Measurements from ENCODE around the gene PVR.
A peak's percentile ranks its signal among the peaks of the same experiment; 100 is the strongest.
"Not testable (repeated sequence)": the region's sequence is repeated elsewhere in the genome, so short reads cannot be mapped to it uniquely, and the experiment has no call there.

Gene PVR

DNA sequence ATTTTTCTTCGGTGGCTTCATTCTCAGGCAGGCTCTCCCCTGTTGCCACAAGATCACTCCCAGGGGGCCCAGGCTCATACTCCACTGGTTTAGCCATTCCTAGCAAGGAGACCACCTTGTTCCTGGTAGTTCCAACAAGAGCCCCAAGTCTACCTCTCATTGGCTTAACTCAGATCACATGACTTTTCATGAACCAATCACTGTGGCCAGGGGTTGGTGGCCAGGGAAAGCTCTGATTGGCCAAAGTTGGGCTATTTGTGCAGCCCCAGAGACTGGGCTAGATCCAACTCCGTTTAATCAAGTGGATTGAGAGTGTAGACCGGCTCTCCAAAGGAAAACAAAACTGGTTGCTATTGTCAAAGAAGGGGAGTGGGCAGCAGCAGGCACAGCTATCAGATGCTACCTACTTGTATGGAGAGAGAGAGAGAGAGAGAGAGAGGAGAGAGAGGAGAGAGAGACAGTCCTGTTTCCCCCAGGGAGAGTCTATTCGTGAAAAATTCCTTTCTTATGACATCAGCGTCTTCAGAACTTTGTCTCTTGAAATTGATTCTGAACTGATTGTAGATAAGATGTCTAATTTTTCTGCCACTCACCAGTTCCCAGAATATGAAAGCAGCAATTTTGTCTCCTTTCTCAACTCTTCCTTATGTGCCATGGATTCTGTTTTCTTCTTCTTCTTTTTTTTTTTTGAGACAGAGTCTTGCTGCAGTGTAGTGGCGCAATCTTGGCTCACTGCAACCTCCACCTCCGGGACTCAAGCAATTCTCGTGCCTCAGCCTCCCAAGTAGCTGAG is 33.5 kb downstream of the PVR start:
- DNase-seq: no peak

DNA sequence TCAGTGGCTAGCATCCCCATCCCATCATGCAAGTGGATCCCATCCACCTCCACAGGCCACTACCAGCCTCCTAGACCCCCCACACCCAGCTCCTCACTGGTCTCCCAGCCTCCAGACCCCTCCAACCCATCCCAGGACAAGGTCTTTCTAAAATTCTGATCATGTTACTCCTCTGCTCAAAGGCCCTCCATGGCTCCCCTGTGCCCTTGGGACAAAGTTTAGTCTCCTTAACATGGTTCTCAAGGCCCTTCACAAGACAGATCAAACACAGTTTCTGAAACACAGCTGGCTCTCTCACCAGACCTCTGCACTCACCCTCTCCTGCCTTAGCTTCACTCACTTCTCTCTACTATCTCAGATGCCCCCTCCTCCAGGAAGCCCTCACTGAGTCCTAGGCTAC is 36.8 kb downstream of the PVR start:
- no peak for DNase-seq

DNA sequence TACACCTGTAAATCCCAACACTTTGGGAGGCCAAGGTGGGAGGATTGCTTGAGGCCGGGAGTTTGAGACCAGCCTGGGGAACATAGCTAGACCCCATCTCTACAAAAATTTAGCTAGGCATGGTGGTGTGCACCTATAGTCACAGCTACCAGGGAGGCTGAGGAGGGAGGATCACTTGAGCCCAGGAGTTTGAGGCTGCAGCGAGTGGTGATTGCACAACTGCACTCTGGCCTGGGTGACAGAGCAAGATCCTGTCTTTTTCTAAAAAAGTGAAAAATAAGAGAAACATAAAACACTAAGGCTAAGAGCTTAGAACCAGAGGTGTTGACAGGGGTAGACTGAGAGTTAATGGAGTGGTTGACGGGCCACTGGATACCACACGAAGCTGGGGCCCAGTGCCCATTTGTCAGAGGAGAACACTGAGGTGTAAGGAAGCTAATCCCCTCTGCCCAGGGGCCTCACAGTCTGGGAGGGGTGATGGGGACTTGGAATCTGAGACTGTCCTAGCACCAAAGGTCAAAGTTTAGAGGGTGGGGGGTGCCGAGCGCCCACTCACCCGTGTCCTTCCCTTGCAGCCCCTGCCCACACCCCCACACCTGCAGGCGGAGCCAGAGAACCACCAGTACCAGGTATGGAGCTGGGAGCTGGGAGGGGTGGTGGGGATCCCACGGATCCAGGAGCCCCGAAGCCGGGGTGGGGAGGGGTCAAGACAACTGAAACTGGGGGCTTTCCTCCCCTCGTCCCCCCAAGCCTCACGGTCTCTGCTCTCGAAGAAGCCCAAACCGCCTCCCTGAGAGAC is 38.5 kb downstream of the PVR start:
- no peak for DNase-seq

DNA sequence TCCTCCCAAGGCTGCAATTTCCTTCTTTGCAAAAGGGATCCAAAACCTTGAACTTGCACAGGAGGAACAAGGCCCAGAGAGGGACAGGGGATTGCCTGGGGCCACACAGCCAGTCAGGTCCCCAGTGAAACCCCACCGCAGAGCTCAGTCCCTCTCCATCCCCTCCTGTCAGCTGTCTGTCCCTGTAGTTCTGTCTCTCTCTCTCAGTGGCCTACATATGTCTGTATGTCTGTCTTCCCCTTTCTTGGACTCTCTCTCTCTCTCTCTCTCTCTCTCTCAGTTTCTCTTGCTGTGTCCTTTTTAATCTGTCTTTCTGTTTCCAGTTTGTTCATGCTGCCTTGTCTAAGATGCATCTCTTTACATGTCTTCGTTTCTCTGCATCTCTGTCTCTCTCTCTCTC is 39.1 kb downstream of the PVR start:
- DNase-seq: no peak

DNA sequence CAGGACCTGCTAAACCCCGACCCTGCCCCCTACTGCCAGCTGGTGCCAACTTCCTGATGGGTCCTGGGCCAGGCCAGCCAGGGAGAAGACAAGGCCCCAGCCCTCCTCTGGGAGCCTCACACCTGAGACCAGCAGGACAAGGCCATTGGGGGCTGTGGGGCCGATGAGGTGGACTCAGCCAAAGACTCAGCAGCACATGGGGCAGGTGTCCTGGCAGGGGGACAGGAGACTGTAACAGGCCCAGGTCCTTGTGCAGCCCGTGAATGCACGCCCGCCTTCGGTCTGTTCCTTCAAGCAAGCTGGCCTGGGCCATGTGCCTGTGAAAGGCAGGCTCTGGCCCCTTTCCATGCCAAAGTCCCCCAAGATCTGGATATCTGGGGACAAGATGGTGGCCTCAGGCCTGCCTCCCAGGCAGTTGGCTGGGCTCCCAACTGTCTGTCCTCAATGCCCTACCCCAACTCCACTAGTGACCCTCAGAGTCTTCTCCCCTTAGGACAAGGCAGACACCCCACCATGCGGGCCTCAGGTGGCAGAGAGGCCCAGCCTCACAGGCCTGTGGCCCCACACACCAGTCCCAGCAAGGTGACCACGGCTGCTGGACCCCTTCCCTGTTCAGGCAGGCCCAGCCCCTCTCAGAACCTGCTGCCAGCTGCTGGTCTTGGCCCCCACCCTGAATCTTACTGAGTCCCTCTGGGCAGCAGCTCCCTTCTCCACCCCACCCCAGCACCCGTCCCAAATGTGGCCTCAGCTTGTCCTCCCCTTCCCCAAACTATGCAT is 39.9 kb downstream of the PVR start:
- no peak for DNase-seq

DNA sequence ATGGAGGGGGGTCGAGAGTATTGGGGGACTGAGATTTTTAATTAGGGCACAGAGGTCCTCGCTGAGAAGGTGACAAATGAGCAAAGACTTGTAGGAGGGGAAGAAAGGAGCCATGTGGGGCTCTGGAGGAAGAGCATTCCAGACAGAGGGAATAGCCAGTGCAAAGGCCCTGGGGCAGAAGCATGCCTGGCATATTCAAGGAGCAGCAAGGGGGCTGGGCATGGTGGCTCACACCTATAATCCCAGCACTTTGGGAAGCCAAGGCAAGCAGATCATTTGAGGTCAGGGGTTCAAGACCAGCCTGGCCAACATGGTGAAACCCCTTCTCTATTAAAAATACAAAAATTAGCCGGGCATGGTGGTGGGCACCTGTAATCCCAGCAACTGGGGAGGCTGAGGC is 40.7 kb downstream of the PVR start:
- DNase-seq: not testable (repeated sequence)

DNA sequence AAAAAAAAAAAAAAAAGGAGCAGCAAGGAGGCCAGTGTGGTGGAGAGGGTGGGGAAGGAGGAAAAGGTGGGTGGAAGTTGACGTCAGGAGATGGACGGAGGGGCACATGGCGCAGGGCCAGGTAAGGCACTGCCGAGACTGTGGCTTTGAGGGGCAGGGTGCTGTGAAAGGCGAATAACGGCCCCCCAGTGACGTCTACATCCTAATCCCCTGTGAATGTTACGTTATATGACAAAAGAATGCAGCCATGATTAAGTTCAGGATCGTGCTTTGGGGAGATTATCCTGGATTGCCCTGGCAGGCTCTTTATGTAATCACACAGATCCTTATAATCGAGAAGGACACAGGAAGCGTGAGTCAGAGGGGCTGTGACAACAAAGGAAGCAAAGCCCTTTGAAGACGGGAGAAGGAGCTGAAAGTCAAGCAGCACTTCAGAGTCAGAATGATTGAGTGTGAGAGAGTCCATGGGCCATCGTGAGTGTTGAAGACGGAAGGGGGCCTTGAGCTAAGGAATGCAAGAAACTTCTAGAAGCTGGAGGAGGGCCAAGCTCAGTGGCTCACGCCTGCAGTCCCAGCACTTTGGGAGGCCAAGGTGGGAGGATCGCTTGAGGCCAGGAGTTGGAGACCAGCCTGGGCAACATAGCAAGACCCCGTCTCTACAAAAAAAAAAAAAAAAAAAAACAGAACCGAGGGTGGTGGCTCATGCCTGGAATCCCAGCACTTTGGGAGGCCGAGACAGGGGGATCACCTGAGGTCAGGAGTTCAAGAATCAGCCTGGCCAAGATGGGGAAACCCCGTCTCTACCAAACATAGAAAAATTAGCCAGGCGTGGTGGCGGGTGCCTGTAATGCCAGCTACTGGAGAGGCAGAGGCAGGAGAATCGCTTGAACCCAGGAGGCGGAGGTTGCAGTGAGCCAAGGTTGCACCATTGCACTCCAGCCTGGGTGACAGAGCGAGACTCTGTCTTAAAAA is 41.5 kb downstream of the PVR start:
- DNase-seq: no peak

DNA sequence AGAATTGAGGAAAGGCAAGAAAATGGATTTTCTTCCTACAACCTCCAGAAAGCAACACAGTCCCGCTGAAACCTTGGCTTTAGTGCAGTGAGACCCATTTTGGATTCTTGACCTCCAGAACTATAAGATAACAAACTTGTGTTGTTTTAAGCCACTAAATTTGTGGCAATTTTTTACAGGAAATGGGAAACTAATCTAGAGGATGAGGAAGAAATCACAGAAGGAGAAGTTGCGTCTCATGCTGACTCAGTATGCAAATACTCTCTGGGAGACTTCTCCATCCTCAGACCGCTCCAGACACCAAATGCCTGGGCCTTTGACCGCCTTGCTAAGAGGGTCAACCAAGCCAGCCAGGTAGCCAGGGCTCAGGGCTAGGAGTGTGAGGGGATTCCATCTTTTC is 42.2 kb downstream of the PVR start:
- no peak for DNase-seq

DNA sequence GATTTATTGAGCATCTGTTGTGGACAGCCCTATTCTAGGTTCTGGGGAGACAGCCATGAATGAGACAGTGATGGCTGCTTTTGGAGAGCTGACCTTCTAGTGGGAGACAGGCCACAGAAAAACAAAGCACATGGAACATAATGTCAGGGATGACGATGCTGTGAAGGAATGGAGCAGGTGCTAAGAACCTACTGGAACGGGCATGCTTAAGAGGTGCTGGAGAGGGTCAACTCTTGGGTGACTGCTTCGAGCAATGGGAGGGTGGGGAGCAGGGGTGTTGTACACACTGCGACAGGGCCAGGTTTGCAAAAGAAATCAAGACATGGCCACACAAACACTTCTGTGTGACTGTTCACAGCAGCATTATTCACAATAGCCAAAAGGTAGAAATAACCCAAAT is 43.2 kb downstream of the PVR start:
- no peak for DNase-seq

DNA sequence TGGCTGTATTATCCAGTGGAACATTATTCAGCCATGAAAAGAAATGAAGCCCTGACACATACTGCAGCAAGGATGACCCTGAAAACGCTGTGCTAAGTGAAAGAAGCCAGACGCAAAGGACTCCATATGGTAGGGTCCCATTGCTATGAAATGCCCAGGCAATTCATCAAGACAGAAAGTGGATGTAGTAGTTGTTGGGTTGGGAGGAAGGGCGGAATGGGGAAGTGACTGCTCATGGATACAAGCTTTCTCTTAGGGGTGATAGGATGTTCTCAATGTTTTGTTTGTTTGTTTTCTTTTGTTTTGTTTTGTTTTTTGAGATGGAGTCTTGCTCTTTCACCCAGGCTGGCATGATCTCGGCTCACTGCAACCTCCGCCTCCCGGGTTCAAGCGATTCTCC is 44.2 kb downstream of the PVR start:
- no peak for DNase-seq

DNA sequence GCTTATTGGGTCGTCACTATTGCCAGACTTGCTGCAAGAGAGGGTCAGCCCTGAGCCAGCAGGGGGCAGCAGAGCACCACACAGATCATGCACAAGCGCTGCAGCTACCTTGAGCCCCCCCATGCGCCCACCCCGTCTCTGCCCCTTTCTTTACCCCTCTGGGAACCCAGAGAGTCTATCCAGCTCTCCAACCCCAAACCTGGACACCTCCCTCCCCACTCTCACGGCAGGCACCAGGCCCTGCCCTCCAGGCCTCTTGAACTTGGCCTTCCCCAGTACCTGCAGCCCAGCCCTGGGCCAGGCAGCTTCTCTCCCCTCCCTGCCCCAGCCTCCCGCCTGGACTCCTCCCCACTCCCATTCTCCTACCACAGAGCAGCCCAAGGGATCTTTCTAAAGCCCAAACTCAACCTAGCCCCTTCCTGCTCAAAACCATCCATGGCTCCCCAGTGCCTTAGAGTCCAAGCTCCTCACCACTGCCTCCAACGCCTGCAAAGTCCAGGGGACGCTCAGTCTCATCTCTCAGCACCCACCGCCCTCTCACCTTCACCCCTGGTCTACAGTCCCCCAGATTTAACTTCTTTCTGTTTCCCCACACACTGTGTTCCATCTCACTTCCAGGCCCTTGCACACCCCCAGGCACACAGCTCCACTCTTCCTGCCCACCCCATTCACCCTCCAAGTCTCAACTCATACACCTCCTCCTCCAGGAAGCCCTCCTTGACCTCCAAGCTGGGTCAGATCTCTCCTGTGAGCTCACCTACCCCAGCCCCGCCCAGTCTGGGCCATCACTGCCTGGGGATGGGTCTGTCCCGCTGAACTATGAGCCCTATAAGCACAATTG is 45.8 kb downstream of the PVR start:
- peak; percentile 34 for DNase-seq

DNA sequence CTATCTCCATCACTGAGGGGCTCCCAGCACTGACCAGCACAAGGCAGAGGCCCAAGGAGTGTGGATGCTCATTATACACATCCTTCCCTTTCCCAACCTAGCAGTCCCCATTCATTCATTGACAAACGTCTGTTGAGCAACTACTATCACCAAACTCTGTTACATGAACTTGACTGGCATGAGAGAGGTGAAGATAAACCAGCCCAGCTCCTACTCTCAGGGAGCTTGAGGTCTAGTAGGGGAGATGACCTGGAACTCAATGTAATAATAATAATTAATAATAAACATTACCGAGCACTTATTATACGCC is 46.4 kb downstream of the PVR start:
- DNase-seq: no peak

DNA sequence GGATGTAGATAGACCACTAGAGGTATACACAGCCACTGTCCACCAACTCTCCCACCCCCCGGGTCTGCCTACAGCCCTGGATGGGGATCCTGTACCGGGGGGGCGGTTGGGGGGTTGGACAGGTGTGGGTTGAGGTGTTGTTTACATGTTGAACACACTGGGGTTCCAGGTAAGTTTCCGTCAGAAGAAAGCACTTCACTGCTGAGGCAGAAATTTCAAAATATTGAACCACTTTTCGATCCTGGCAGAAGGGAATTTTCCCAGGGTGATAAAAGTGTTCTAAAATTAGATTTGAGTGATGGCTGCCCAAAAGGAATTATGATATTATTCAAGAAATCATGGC is 48.6 kb downstream of the PVR start:
- no peak for DNase-seq

DNA sequence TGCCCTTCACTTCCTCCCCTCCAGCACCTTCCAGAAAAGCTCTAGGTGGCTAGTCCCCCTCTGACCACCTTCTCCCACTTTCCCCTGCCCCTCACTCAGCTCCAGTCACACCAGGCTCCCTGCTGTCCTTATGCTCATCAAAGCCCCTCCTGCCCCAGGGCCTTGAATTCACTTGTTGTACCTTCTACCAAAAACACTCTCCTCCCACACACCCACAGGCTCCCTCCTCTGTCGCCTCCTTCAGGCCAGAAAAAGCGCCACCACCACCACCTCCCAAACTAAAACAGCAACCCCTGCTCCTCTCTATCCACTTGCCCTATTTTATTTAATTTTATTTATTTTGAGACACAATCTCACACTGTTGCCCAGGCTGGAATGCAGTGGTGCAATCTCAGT is 50.5 kb downstream of the PVR start:
- no peak for DNase-seq

DNA sequence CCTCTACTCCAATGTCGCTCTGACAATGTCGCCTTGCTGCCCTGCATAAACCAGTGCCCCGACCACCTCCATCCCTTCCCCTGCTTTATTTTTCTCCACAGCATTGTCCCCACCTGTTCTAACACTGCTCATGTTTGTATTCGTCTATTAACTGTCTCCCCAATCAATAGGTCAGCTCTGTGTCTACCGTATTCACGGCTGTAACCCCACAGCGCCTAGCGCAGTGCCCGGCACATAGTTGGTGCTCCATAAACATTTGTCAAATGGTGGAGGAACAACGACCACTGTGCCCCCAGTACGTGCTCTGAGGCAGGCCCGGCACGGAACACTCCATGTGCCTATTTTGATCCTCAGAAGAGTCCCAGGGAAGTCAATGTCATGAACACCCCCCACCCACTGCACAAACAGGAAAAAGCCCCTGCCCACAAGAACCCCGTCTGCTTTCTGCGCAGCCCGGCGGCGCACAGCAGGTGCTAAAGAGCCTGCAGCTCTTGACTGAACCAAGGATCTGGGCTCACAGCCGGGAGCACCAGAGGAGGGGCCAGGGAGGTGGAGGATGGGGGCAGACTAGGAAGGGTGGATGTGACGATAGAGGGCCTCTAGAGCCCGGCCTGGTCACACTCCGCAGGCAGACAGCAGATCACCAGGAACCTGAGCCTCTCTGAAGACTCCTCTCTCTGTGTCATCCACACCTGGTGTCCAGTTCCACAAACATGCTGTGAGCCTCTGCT is 53.4 kb downstream of the PVR start:
- DNase-seq: no peak

DNA sequence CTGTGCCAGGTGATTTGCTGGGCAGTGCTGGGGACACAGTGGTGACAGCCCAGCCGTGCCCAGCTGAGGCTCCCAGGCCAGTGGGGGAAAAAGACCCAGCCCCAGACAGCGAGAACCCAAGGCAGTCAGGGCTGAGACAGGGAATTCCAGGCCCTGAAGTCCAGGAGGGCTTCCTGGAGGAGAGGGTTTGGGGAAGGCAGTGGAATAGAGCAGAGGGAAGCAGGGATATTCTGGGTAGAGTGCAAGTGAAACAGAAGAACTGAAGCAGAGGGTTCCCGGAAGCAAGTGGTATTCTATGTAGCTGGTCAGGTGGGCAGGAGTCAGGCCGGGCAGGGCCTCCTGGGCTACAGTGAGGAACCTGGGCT is 53.9 kb downstream of the PVR start:
- no peak for DNase-seq

DNA sequence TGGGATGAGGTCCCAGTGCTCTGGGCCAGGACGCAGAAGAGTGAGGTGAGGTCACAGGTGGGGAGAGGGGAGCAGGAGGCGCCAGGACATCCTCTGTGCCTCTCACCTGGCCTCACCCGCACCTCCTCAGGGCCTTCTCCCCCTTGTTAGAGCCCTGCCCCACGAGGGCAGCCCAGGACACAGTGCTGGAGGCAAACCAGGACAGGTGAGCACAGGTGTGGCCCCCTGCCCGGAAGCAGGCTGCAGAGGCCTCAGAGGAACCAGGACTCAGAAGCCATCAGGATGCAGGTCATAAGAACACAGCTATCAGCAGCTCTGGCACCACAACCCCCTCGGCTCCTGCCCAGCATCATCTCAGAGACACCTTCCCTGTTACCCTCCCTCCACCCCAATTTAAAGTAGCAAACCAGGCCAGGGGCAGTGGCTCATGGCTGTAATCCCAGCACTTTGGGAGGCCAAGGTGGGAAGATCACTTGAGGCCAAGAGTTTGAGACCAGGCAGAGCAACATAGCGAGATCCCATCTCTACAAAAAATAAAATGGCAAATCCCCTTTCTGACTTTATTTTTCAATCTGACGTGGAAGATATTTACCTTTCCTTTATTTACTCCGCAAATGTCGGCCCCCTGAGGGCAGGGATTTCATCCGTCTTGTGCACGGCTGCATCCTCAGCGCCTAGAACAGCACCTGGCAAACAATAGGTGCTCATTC is 54.9 kb downstream of the PVR start, which contains the start of gene CEACAM16:
Gene CEACAM16, plus strand, starts transcription at position 660 of the 710 bp plus-strand sequence. CDS start 2,306 bp downstream, outside the sequence.
- DNase-seq: no peak

DNA sequence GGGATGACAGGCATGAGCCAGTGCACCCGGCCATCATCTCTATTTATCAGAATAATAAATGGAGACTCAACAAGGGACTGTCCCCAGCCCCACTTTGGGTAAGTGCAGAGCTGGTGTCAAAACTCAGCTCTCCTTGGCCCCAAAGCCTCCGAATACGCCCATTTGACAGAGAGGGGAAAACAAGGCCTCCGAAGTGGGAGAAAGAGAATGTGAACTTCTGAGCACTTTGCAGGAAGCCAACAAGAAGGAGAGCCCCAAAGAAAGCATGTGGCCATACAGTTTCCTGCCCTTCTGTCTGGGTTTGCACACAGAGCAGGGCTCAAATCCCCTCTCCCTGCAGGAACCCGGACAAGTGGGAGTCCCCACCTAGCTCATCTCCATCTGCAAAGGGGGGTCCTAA is 56.8 kb downstream of the PVR start:
- no peak for DNase-seq

DNA sequence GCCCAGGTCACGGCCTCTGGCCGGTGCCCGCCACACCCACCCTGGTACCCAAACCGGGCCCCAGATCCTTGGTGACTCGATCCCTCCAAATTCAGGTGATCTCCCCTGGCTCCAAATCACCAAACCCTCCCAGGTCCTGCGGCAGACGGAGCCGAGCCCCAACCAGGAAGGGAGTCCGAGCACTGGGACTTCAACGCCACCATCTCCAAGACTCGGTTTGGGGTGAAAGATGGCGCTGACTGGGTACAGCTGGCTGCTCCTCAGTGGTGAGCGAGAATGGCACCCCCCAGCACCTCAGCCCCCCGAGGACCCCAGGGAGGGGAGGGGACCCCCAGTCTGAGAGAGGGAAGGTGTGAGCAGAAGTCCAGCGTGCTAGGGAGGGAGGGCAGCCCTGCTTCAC is 57.5 kb downstream of the PVR start:
- no peak for DNase-seq

DNA sequence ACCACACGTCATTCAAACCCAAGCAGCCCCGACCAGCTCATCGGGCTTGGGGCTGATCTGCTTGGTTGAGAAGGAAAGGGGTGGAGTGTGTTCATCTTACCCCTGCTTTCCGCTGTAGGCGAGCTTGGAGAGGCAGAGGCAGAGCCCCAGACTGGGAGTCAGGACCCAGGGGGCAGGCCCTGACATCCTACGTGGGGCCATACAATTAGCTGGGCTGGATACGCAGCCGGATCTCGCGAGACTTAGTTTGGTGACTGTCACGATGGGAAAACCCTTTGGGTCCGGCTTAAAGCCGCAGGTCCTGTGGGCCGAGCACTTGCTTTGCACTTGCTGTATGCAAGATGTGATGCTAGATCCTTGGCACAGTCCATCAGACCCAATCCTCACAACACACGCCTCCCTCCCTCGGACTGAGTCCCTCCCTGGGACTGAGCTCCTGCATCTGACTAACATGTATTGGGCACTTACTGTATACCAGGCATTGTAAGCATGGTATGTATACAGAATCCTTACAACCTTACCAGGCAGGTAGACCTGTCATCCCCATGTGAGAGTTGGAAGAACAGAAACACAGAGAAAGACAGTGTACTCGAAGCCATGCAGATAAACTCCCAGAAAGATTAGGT is 59.0 kb downstream of the PVR start:
- no peak for DNase-seq

All from KG1 (cell line).